ENCODE results near the gene AP3S2. TPM values are rescaled to one million over a fixed set of nuclear protein-coding genes. Genes with fewer than 3 reads are reported as not detected.

AP3S2 gene
- total and polyA plus RNA-seq, 8 donors: 11.0 to 25.2 (median 17.7) TPM

GRCh38 chr15:89820666-89821611 lies 72.9 kb downstream of the AP3S2 start:
- FAIRE-seq (no peak), ATAC-seq (peak in 2 of 4 donors; percentile 53 to 55), DNase-seq (peak in 1 of 6 donors; percentile 22)
- Histone ChIP-seq H3K9me3 (no peaks in the 10 kb centered on the region), H3K4me1 (no peaks in the 10 kb centered on the region), H3K4me3 (no peak overlapping the region), H3K27me3 (no peaks in the 10 kb centered on the region), H3K27ac (no peak overlapping the region), H3K36me3 (no peaks in the 10 kb centered on the region)
- TF ChIP-seq CTCF (IDR thresholded peaks at IDR 0.05): no peak
- intact Hi-C loops (cut with DNase I): no loop called here
- 77 to 79% methylated on average over 12 of the region's 12 CpGs for WGBS, 2 donors

GRCh38 chr15:89818287-89818686 lies 75.5 kb downstream of the AP3S2 start:
- H3K4me1 ChIP-seq: no peaks in the 10 kb centered on the region
- H3K27me3 ChIP-seq: no peaks in the 10 kb centered on the region
- no peaks in the 10 kb centered on the region for H3K9me3 ChIP-seq
- no peak for FAIRE-seq
- no peak for DNase-seq
- intact Hi-C loops (cut with DNase I): no loop called here
- TF ChIP-seq CTCF (IDR thresholded peaks at IDR 0.05): no peak
- 34 to 43% methylated on average over 10 of the region's 10 CpGs for WGBS, 2 donors
- H3K36me3 ChIP-seq: no peaks in the 10 kb centered on the region
- no peak overlapping the region for H3K27ac ChIP-seq
- no peak for ATAC-seq
- H3K4me3 ChIP-seq: no peak overlapping the region

GRCh38 chr15:89817701-89818280 lies 76.0 kb downstream of the AP3S2 start:
- no peaks in the 10 kb centered on the region for H3K36me3 ChIP-seq
- no peak overlapping the region for H3K4me3 ChIP-seq
- FAIRE-seq (no peak), ATAC-seq (no peak), DNase-seq (peak in 1 of 6 donors; percentile 5)
- no peaks in the 10 kb centered on the region for H3K27me3 ChIP-seq
- H3K4me1 ChIP-seq: no peaks in the 10 kb centered on the region
- no peaks in the 10 kb centered on the region for H3K9me3 ChIP-seq
- WGBS, 2 donors: 39 to 48% methylated on average over 10 of the region's 10 CpGs
- intact Hi-C loops (cut with DNase I): no loop called here
- H3K27ac ChIP-seq: no peak overlapping the region
- TF ChIP-seq CTCF (IDR thresholded peaks at IDR 0.05): no peak

- H3K4me1 ChIP-seq: peaks cover 0 to 8% (median 0%) of the 10 kb centered on the region in 3 donors
- no peak for FAIRE-seq
- no peak overlapping the region for H3K27ac ChIP-seq
- no peak for ATAC-seq
- DNase-seq: no peak
- intact Hi-C loops (cut with DNase I): no loop called here
- WGBS, 2 donors: 84 to 95% methylated on average over 3 of the region's 3 CpGs
- TF ChIP-seq CTCF (IDR thresholded peaks at IDR 0.05): no peak
- H3K36me3 ChIP-seq: no peaks in the 10 kb centered on the region
- H3K9me3 ChIP-seq: no peaks in the 10 kb centered on the region
- H3K4me3 ChIP-seq: no peak overlapping the region
- no peaks in the 10 kb centered on the region for H3K27me3 ChIP-seq
Measured at GRCh38 chr15:89815769-89816168, 78.0 kb downstream of the AP3S2 start.

Measured in pancreas (tissue), 10 donors.